Duodenal mucosa (tissue), 2 donors: ENCODE measurements around the gene CITED2.

Source experiments
- H3K27ac ChIP-seq: one replicate; pipeline ENCODE4 v1.7.0; 2013; ENCODE audit warnings: low read depth, low read length
- H3K27me3 ChIP-seq, 2 donors: one replicate each; pipeline ENCODE4 v1.7.0; 2013; ENCODE audit warnings: low read length in 2 of 2, control low read depth in 1 of 2; ENCODE audit not compliant: insufficient read depth in 2 of 2, control insufficient read depth in 1 of 2
- H3K36me3 ChIP-seq, 2 donors: one replicate each; pipeline ENCODE4 v1.7.0; 2013; ENCODE audit warnings: low read length in 2 of 2, control low read depth in 1 of 2; ENCODE audit not compliant: insufficient read depth in 2 of 2, control insufficient read depth in 1 of 2
- H3K4me1 ChIP-seq, 2 donors: one replicate each; pipeline ENCODE4 v1.7.0; 2013; ENCODE audit warnings: low read length in 2 of 2, control low read depth in 1 of 2; ENCODE audit not compliant: insufficient read depth in 2 of 2, control insufficient read depth in 1 of 2
- H3K4me3 ChIP-seq, 2 donors: one replicate each; pipeline ENCODE4 v1.7.0; 2013; ENCODE audit warnings: low read length in 2 of 2, low read depth in 1 of 2
- H3K9ac ChIP-seq, 2 donors: one replicate each; pipeline ENCODE4 v1.7.0; 2013; ENCODE audit warnings: low read length in 2 of 2, low read depth in 1 of 2
- H3K9me3 ChIP-seq, 2 donors: one replicate each; pipeline ENCODE4 v1.7.0; 2013; ENCODE audit warnings: low read length in 2 of 2, control low read depth in 1 of 2; ENCODE audit not compliant: control insufficient read depth in 1 of 2

The CITED2 gene

GRCh38 chr6:139334806-139335446, 39.5 kb downstream of the CITED2 start:
- Histone ChIP-seq H3K27ac (no peak overlapping the region), H3K27me3 (no peaks in the 10 kb centered on the region), H3K4me1 (peaks cover 16 to 22% of the 10 kb centered on the region in 2 donors)

GRCh38 chr6:139330826-139331500, 43.5 kb downstream of the CITED2 start:
- H3K36me3 ChIP-seq = no peaks in the 10 kb centered on the region
- no peak overlapping the region for H3K27ac ChIP-seq
- H3K27me3 ChIP-seq = no peaks in the 10 kb centered on the region
- no peak overlapping the region for H3K9ac ChIP-seq
- no peaks in the 10 kb centered on the region for H3K4me1 ChIP-seq
- no peak overlapping the region for H3K4me3 ChIP-seq
- no peaks in the 10 kb centered on the region for H3K9me3 ChIP-seq

More at GRCh38 chr6:139334806-139335446, 39.5 kb downstream of the CITED2 start:
- no peaks in the 10 kb centered on the region for H3K36me3 ChIP-seq
- no peak overlapping the region for H3K4me3 ChIP-seq
- no peak overlapping the region for H3K9ac ChIP-seq
- H3K9me3 ChIP-seq = no peaks in the 10 kb centered on the region

- Histone ChIP-seq H3K4me3 (no peak overlapping the region), H3K36me3 (no peaks in the 10 kb centered on the region), H3K4me1 (peaks cover 0 to 5% of the 10 kb centered on the region in 2 donors), H3K27ac (no peak overlapping the region), H3K27me3 (no peaks in the 10 kb centered on the region), H3K9ac (no peak overlapping the region), H3K9me3 (no peaks in the 10 kb centered on the region)
Measured at GRCh38 chr6:139330306-139330705, 44.1 kb downstream of the CITED2 start.

- no peak overlapping the region for H3K9ac ChIP-seq
- no peaks in the 10 kb centered on the region for H3K36me3 ChIP-seq
- no peak overlapping the region for H3K4me3 ChIP-seq
- H3K4me1 ChIP-seq = peaks cover 0 to 11% of the 10 kb centered on the region in 2 donors
- no peaks in the 10 kb centered on the region for H3K27me3 ChIP-seq
- no peak overlapping the region for H3K27ac ChIP-seq
- H3K9me3 ChIP-seq = no peaks in the 10 kb centered on the region
Measured at GRCh38 chr6:139329224-139329623, 45.2 kb downstream of the CITED2 start.

- Histone ChIP-seq H3K36me3 (no peaks in the 10 kb centered on the region), H3K4me3 (no peak overlapping the region), H3K4me1 (peaks cover 0 to 11% of the 10 kb centered on the region in 2 donors)
Measured at GRCh38 chr6:139327038-139327437, 47.4 kb downstream of the CITED2 start.

GRCh38 chr6:139325686-139326085, 48.8 kb downstream of the CITED2 start:
- H3K9me3 ChIP-seq = no peaks in the 10 kb centered on the region
- H3K4me1 ChIP-seq = peaks cover 0 to 11% of the 10 kb centered on the region in 2 donors
- H3K9ac ChIP-seq = no peak overlapping the region
- no peak overlapping the region for H3K27ac ChIP-seq
- no peak overlapping the region for H3K4me3 ChIP-seq
- H3K36me3 ChIP-seq = no peaks in the 10 kb centered on the region
- H3K27me3 ChIP-seq = no peaks in the 10 kb centered on the region

More at GRCh38 chr6:139327038-139327437, 47.4 kb downstream of the CITED2 start:
- Histone ChIP-seq H3K9ac (no peak overlapping the region), H3K27me3 (no peaks in the 10 kb centered on the region), H3K27ac (no peak overlapping the region), H3K9me3 (no peaks in the 10 kb centered on the region)

- no peaks in the 10 kb centered on the region for H3K9me3 ChIP-seq
- peaks cover 0 to 11% of the 10 kb centered on the region in 2 donors for H3K4me1 ChIP-seq
- H3K9ac ChIP-seq = no peak overlapping the region
- H3K27me3 ChIP-seq = no peaks in the 10 kb centered on the region
- no peak overlapping the region for H3K4me3 ChIP-seq
- H3K36me3 ChIP-seq = no peaks in the 10 kb centered on the region
- peak overlapping the region; percentile 18 for H3K27ac ChIP-seq
Measured at GRCh38 chr6:139325125-139325524, 49.3 kb downstream of the CITED2 start.

- H3K27ac ChIP-seq = no peak overlapping the region
- no peaks in the 10 kb centered on the region for H3K36me3 ChIP-seq
- no peaks in the 10 kb centered on the region for H3K9me3 ChIP-seq
- no peak overlapping the region for H3K4me3 ChIP-seq
- no peak overlapping the region for H3K9ac ChIP-seq
- H3K4me1 ChIP-seq = peaks cover 0 to 11% of the 10 kb centered on the region in 2 donors
- no peaks in the 10 kb centered on the region for H3K27me3 ChIP-seq
Measured at GRCh38 chr6:139324301-139324555, 50.2 kb downstream of the CITED2 start.

GRCh38 chr6:139323511-139324300, 50.7 kb downstream of the CITED2 start:
- H3K4me3 ChIP-seq = peak overlapping the region; percentile 42 to 44

More at GRCh38 chr6:139323511-139324300, 50.7 kb downstream of the CITED2 start:
- peaks cover 0 to 11% of the 10 kb centered on the region in 2 donors for H3K4me1 ChIP-seq
- no peaks in the 10 kb centered on the region for H3K27me3 ChIP-seq
- H3K27ac ChIP-seq = peak overlapping the region; percentile 64
- no peaks in the 10 kb centered on the region for H3K9me3 ChIP-seq
- no peak overlapping the region for H3K9ac ChIP-seq
- H3K36me3 ChIP-seq = no peaks in the 10 kb centered on the region
